K562 (cell line): ENCODE data around the gene SH3PXD2B. TPM values are rescaled to one million over a fixed set of nuclear protein-coding genes. Genes with fewer than 3 reads are reported as not detected.

Experiments used
- ATAC-seq: fragments of 200-7000 bp; cut with Tn5 transposase; 3 replicates; pipeline ENCODE4 v1.9.1; 2020; ENCODE audit warnings: moderate library complexity
- BruUV-seq: library from RNA; stranded (reverse); fragments of 400-500 nt; replicated peaks from 2 replicates; lab custom pipeline; 2021; lab: Mats Ljungman, UMichigan
- CTCF ChIA-PET: fragments of 300-600 bp; formaldehyde crosslinking; extraction: SDS; loops from one replicate; lab custom pipeline; 2021; ENCODE audit warnings: low intra/inter-chr PET ratio; lab: Yijun Ruan, JAX
- POLR2A ChIA-PET: fragments of 300-600, 350-650 bp; sonication (Branson Sonifier 250); formaldehyde crosslinking; extraction: SDS; loops from one replicate; lab custom pipeline; 2021; ENCODE audit warnings: antibody characterized with exemption, inconsistent platforms; lab: Yijun Ruan, JAX
- DNase-seq, 4 experiments: peaks; one replicate each; pipeline versions ENCODE4 v3.0.0 to v3.0.0-alpha.2; 2011 to 2018; ENCODE audit warnings: low spot score in 3 of 4, mixed read lengths in 3 of 4; ENCODE audit errors: extremely low read depth in 1 of 4
- FAIRE-seq: peaks from 2 replicates; lab custom pipeline; 2011; peaks lifted over from hg19 to GRCh38; lab: Jason Lieb, UNC
- H2AFZ ChIP-seq: 2 replicates; pipeline ENCODE4 v1.6.0; 2011; ENCODE audit warnings: low read depth, low read length, control low read depth, inconsistent platforms
- H3K27ac ChIP-seq: fragments of 200-600 bp; 3 replicates; pipeline ENCODE4 v1.8.0; 2011; ENCODE audit warnings: low read depth, mild to moderate bottlenecking, control low read depth, inconsistent platforms, low read length, moderate library complexity, mixed read lengths; ENCODE audit errors: extremely low read depth
- H3K27me3 ChIP-seq, 2 experiments: fragments of 300-600 bp in 1 of 2; 2 replicates in 1 of 2; 3 replicates in 1 of 2; pipeline versions ENCODE4 v1.6.0 to v1.8.0; 2011; ENCODE audit warnings: inconsistent platforms in 2 of 2, low read length in 2 of 2, mild to moderate bottlenecking in 1 of 2, mixed read lengths in 1 of 2, moderate library complexity in 1 of 2; ENCODE audit not compliant: control insufficient read depth in 2 of 2, insufficient read depth in 2 of 2
- H3K36me3 ChIP-seq: fragments of 300-600 bp; 3 replicates; pipeline ENCODE4 v1.8.0; 2011; ENCODE audit warnings: mild to moderate bottlenecking, low read length, inconsistent platforms; ENCODE audit not compliant: control insufficient read depth, insufficient read depth
- H3K4me1 ChIP-seq, 2 experiments: fragments of 200-600 bp in 1 of 2; replicated peaks in 1 of 2; 2 replicates in 1 of 2; 3 replicates in 1 of 2; pipeline versions ENCODE4 v1.5.1 to v1.8.0; 2011; ENCODE audit warnings: inconsistent platforms in 2 of 2, low read length in 2 of 2, mild to moderate bottlenecking in 1 of 2, mixed read lengths in 1 of 2, moderate library complexity in 1 of 2; ENCODE audit not compliant: control insufficient read depth in 2 of 2, insufficient read depth in 2 of 2
- H3K4me2 ChIP-seq: 2 replicates; pipeline ENCODE4 v1.6.1; 2011; ENCODE audit warnings: low read length, control low read depth, inconsistent platforms, mixed read lengths; ENCODE audit not compliant: insufficient read depth
- H3K4me3 ChIP-seq: fragments of 200-600 bp; sonication (generic), shearing (Covaris generic); 2 replicates; pipeline ENCODE4 v1.5.1; 2016; ENCODE audit warnings: control low read depth, inconsistent platforms
- H3K79me2 ChIP-seq: fragments of 200-600 bp; 3 replicates; pipeline ENCODE4 v1.8.0; 2011; ENCODE audit warnings: low read length, inconsistent platforms; ENCODE audit not compliant: control insufficient read depth, insufficient read depth
- H3K9ac ChIP-seq, 2 experiments: 2 replicates each; pipeline versions ENCODE4 v1.6.0 to v1.6.1; 2011; ENCODE audit warnings: low read depth in 2 of 2, low read length in 2 of 2, control low read depth in 1 of 2, inconsistent platforms in 1 of 2, mild to moderate bottlenecking in 1 of 2, mixed read lengths in 1 of 2; ENCODE audit not compliant: insufficient read depth in 1 of 2
- H3K9me1 ChIP-seq: one replicate; pipeline ENCODE4 v1.6.0; 2011; ENCODE audit warnings: inconsistent platforms, mild to moderate bottlenecking, low read length, moderate library complexity; ENCODE audit not compliant: control insufficient read depth, insufficient read depth
- H3K9me3 ChIP-seq: replicated peaks from 2 replicates; pipeline ENCODE4 v1.5.1; 2011; ENCODE audit warnings: low read depth, low read length, inconsistent platforms; ENCODE audit not compliant: control insufficient read depth, insufficient read depth
- H4K20me1 ChIP-seq: replicated peaks from 2 replicates; pipeline ENCODE4 v1.6.1; 2011; ENCODE audit warnings: low read length, inconsistent platforms, mixed read lengths; ENCODE audit not compliant: control insufficient read depth, insufficient read depth
- BDP1 ChIP-seq: IDR thresholded peaks from 3 replicates; pipeline ENCODE4 v1.6.1; 2011; ENCODE audit not compliant: insufficient read length, insufficient read depth
- CAMTA2 ChIP-seq: fragments of 250-450 bp; sonication (Bioruptor Pico); conservative IDR thresholded peaks from 2 replicates; pipeline ENCODE4 v1.5.1; 2022
- CBFA2T3 ChIP-seq: fragments of 450-650 bp; IDR thresholded peaks from 2 replicates; pipeline ENCODE4 v1.6.1; 2017
- FOXA1 ChIP-seq: fragments of 450-650 bp; IDR thresholded peaks from 2 replicates; pipeline ENCODE4 v1.6.1; 2016; ENCODE audit warnings: mild to moderate bottlenecking, borderline replicate concordance
- HEY1 ChIP-seq: fragments of 250-450 bp; sonication (Bioruptor Pico); IDR thresholded peaks from 2 replicates; pipeline ENCODE4 v1.5.0; 2020; ENCODE audit warnings: mild to moderate bottlenecking, moderate library complexity, borderline replicate concordance
- ID3 ChIP-seq, 2 experiments: fragments of 250-450 bp in 1 of 2; fragments of 450-650 bp in 1 of 2; sonication (Bioruptor Pico) in 1 of 2; IDR thresholded peaks; 2 replicates each; pipeline versions ENCODE4 v1.6.1 to v1.8.0; 2016 to 2021; ENCODE audit warnings: mild to moderate bottlenecking in 2 of 2, moderate library complexity in 2 of 2, missing compliant biosample characterization in 1 of 2, missing genetic modification characterization in 1 of 2
- KDM4B ChIP-seq, 2 experiments: fragments of 450-650 bp in 1 of 2; sonication (generic) in 1 of 2; IDR thresholded peaks; 2 replicates each; pipeline ENCODE4 v1.6.1; 2016 to 2017; ENCODE audit warnings: borderline replicate concordance in 2 of 2, antibody characterized with exemption in 1 of 2, low read depth in 1 of 2, mild to moderate bottlenecking in 1 of 2
- KLF6 ChIP-seq: fragments of 250-450 bp; sonication (Bioruptor Pico); IDR thresholded peaks from 2 replicates; pipeline ENCODE4 v1.4.0; 2020; ENCODE audit warnings: mild to moderate bottlenecking, moderate library complexity, borderline replicate concordance
- NFRKB ChIP-seq: fragments of 450-650 bp; IDR thresholded peaks from 2 replicates; pipeline ENCODE4 v1.6.1; 2016; ENCODE audit warnings: low read depth
- PHF20 ChIP-seq: fragments of 450-650 bp; IDR thresholded peaks from 2 replicates; pipeline ENCODE4 v1.6.1; 2018; ENCODE audit not compliant: partially characterized antibody
- PML ChIP-seq: IDR thresholded peaks from 2 replicates; pipeline ENCODE4 v1.6.1; 2012; ENCODE audit warnings: low read length, inconsistent platforms
- POLR3G ChIP-seq: IDR thresholded peaks from 2 replicates; pipeline ENCODE4 v1.6.1; 2011; ENCODE audit not compliant: insufficient read length, insufficient replicate concordance; ENCODE audit errors: extremely low read depth
- PURB ChIP-seq: sonication (generic); formaldehyde crosslinking; IDR thresholded peaks from 2 replicates; pipeline ENCODE4 v1.9.0; 2021; ENCODE audit warnings: low read depth, mild to moderate bottlenecking, missing genetic modification reagents
- ZBTB7A ChIP-seq: IDR thresholded peaks from 2 replicates; pipeline ENCODE4 v1.6.1; 2011; ENCODE audit warnings: low read depth, mild to moderate bottlenecking, low read length, moderate library complexity, borderline replicate concordance; ENCODE audit not compliant: control insufficient read depth
- ZNF174 ChIP-seq: fragments of 250-450 bp; sonication (Bioruptor Pico); IDR thresholded peaks from 2 replicates; pipeline ENCODE4 v1.4.0; 2020; ENCODE audit warnings: mild to moderate bottlenecking
- ZNF212 ChIP-seq: fragments of 450-650 bp; formaldehyde crosslinking; IDR thresholded peaks from 2 replicates; pipeline ENCODE4 v1.4.0; 2020; ENCODE audit warnings: mild to moderate bottlenecking
- ZNF217 ChIP-seq: sonication (generic); formaldehyde crosslinking; IDR thresholded peaks from 2 replicates; pipeline ENCODE4 v1.8.0; 2022; ENCODE audit warnings: mild to moderate bottlenecking, missing genetic modification reagents
- ZNF280A ChIP-seq: fragments of 450-650 bp; IDR thresholded peaks from 2 replicates; pipeline ENCODE4 v1.6.1; 2018; ENCODE audit warnings: mild to moderate bottlenecking, low read depth; ENCODE audit not compliant: partially characterized antibody
- ZNF3 ChIP-seq: fragments of 250-450 bp; sonication (Bioruptor Pico); IDR thresholded peaks from 2 replicates; pipeline ENCODE4 v1.5.0; 2021; ENCODE audit warnings: mild to moderate bottlenecking, moderate library complexity
- ZNF395 ChIP-seq: fragments of 200-800 bp; sonication (Bioruptor generic); IDR thresholded peaks from 2 replicates; pipeline ENCODE4 v1.6.1; 2017; ENCODE audit warnings: missing genetic modification characterization, missing compliant biosample characterization
- WGBS: fragments of 100-300 bp; shearing (Covaris generic); methylation state at CpG from one replicate; pipeline ENCODE4 v1.1.6; 2016; ENCODE audit warnings: low coverage, mixed read lengths; ENCODE audit not compliant: insufficient coverage; ENCODE audit errors: missing lambda C conversion rate; 5-methylcytosine and 5-hydroxymethylcytosine counted together
- in situ Hi-C: fragments of 300-500 bp; cut with MboI; formaldehyde crosslinking; loops from 4 replicates; pipeline ENCODE4 v1.15.0; 2018; ENCODE audit warnings: inconsistent platforms, mixed read lengths
- intact Hi-C: fragments of 100-400 bp; cut with micrococcal nuclease; formaldehyde crosslinking; loops from 2 replicates; pipeline ENCODE4 v1.14.2; 2022
- polyA plus RNA-seq, 8 experiments: library from polyadenylated mRNA; depleted of rRNA in 4 of 8; stranded (reverse) in 5 of 8; unstranded in 3 of 8; fragments of >200 nt; fragmentation: Nextera tagmentation in 2 of 8; fragmentation: Illumina TruSeq in 1 of 8; extraction: Ambion mirVana in 2 of 8; extraction: Trizol in 1 of 8; gene quantifications; 2 replicates each; pipeline versions ENCODE4 v1.2.1 to v1.2.3, GENCODE V29; 2011 to 2014; ENCODE audit warnings: inconsistent platforms in 1 of 8, missing spikeins in 1 of 8
- total RNA-seq, 7 experiments: library from RNA; depleted of rRNA in 6 of 7; stranded (reverse); fragments of >200 nt in 6 of 7; fragmentation: Illumina TruSeq in 2 of 7; extraction: Trizol in 2 of 7; gene quantifications; 2 replicates each; pipeline versions ENCODE4 v1.2.1 to v1.2.3, GENCODE V29; 2011 to 2021; ENCODE audit warnings: low replicate concordance in 1 of 7

Gene SH3PXD2B
- total and polyA plus RNA-seq, 9 of the 15 experiments (the other 6 are each of a cell fraction or from before 2014, with no cell fraction given): 0.04 to 0.66 (median 0.19) TPM

- Histone ChIP-seq H3K79me2 (no peaks in the 10 kb centered on the region), H3K9me3 (no peaks in the 10 kb centered on the region), H2AFZ (no peak overlapping the region), H3K4me3 (no peak overlapping the region), H4K20me1 (no peaks in the 10 kb centered on the region), H3K4me1 (no peaks in the 10 kb centered on the region), H3K4me2 (no peak overlapping the region), H3K27ac (no peak overlapping the region), H3K36me3 (no peaks in the 10 kb centered on the region), H3K9ac (no peak overlapping the region), H3K9me1 (no peaks in the 10 kb centered on the region), H3K27me3 (no peaks in the 10 kb centered on the region; a peak in 3 of 5 replicates)
- ATAC-seq (no peak), DNase-seq (no peak), FAIRE-seq (no peak)
- CTCF ChIA-PET: no interaction called here
- in situ Hi-C loops: no loop called here
- intact Hi-C loops: no loop called here
- WGBS: 1% methylated on average over 7 of the region's 7 CpGs
- POLR2A ChIA-PET: no interaction called here
- no TSS peak for BruUV-seq
- no peak for TF ChIP-seq ZNF280A
- no peak for TF ChIP-seq KLF6 (CRISPR knock-in tag)
- no peak for TF ChIP-seq PHF20
- TF ChIP-seq ZBTB7A: no peak
- no peak for TF ChIP-seq CBFA2T3
- no peak for TF ChIP-seq POLR3G
- TF ChIP-seq KDM4B (IDR thresholded peaks at IDR 0.05; ENCODE audit: borderline replicate concordance in 2 of 2, low read depth in 1 of 2): no peak
- no peak for TF ChIP-seq CAMTA2
- no peak for TF ChIP-seq ZNF217 (CRISPR knock-in tag)
- TF ChIP-seq ZNF212 (CRISPR knock-in tag): no peak
- TF ChIP-seq ZNF3 (CRISPR knock-in tag): no peak
- no peak for TF ChIP-seq HEY1 (CRISPR knock-in tag)
- no peak for TF ChIP-seq ZNF395 (CRISPR knock-in tag)
- TF ChIP-seq NFRKB: no peak
- TF ChIP-seq BDP1: no peak
- TF ChIP-seq ZNF174 (CRISPR knock-in tag): no peak
- TF ChIP-seq PML: no peak
- no peak for TF ChIP-seq PURB
- no peak for TF ChIP-seq ID3 (CRISPR knock-in tag; IDR thresholded peaks at IDR 0.05)
- no peak for TF ChIP-seq ID3 (tag; IDR thresholded peaks at IDR 0.05)
- TF ChIP-seq FOXA1: no peak
These were observed 11.7 kb upstream of the SH3PXD2B start for GRCh38 chr5:172466062-172466461.
